Panc1 (cell line): ENCODE measurements around the gene DPEP3. TPM values are rescaled to one million over a fixed set of nuclear protein-coding genes. Genes with fewer than 3 reads are reported as not detected.

ENCODE experiments used
- ATAC-seq: fragments of 200-7000 bp; cut with Tn5 transposase; 2 replicates; pipeline ENCODE4 v1.9.1; 2020; ENCODE audit warnings: mild to moderate bottlenecking, moderate library complexity
- BruUV-seq: library from RNA; stranded (reverse); fragments of 400-500 nt; replicated peaks from 2 replicates; lab custom pipeline; 2021; lab: Mats Ljungman, UMichigan
- CTCF ChIA-PET: fragments of 300-600 bp; sonication (Branson Sonifier 250); formaldehyde crosslinking; loops from one replicate; lab custom pipeline; 2022; ENCODE audit warnings: antibody characterized with exemption; lab: Charles Lee
- POLR2A ChIA-PET: fragments of 300-600 bp; sonication (Branson Sonifier 250); formaldehyde crosslinking; loops from one replicate; lab custom pipeline; 2022; ENCODE audit warnings: antibody characterized with exemption; lab: Charles Lee
- DNase-seq: peaks from one replicate; pipeline ENCODE4 v3.0.0-alpha.2; 2010; ENCODE audit warnings: low read depth, low spot score
- H3K27ac ChIP-seq: 2 replicates; pipeline ENCODE4 v1.5.1; 2011; ENCODE audit warnings: mild to moderate bottlenecking, low read length, inconsistent platforms
- H3K27me3 ChIP-seq: fragments of 200-500 bp; sonication (Bioruptor generic); 2 replicates; pipeline ENCODE4 v1.6.0; 2014; ENCODE audit warnings: low read length, inconsistent platforms; ENCODE audit not compliant: control insufficient read depth, insufficient read depth
- H3K36me3 ChIP-seq: fragments of 200-500 bp; sonication (Bioruptor generic); 2 replicates; pipeline ENCODE4 v1.5.1; 2014; ENCODE audit warnings: inconsistent platforms, mild to moderate bottlenecking, low read length, moderate library complexity; ENCODE audit not compliant: control insufficient read depth, insufficient read depth
- H3K4me1 ChIP-seq: 2 replicates; pipeline ENCODE4 v1.5.1; 2011; ENCODE audit warnings: inconsistent platforms, mild to moderate bottlenecking, low read length, moderate library complexity; ENCODE audit not compliant: control insufficient read depth, insufficient read depth
- H3K4me3 ChIP-seq, 2 experiments: 2 replicates each; pipeline ENCODE4 v1.5.1; 2011 to 2012; ENCODE audit warnings: low read depth in 2 of 2, low read length in 2 of 2, mild to moderate bottlenecking in 2 of 2, inconsistent platforms in 1 of 2, moderate library complexity in 1 of 2
- H3K9me3 ChIP-seq: fragments of 200-500 bp; sonication (Bioruptor generic); 2 replicates; pipeline ENCODE4 v1.5.1; 2014; ENCODE audit warnings: low read depth, mild to moderate bottlenecking, inconsistent platforms, low read length, moderate library complexity; ENCODE audit not compliant: control insufficient read depth, insufficient read depth
- POLR2AphosphoS5 ChIP-seq: IDR thresholded peaks from 2 replicates; pipeline ENCODE4 v1.6.1; 2012; ENCODE audit warnings: mild to moderate bottlenecking, low read depth, low read length, moderate library complexity
- REST ChIP-seq, 2 experiments: IDR thresholded peaks; 2 replicates each; pipeline ENCODE4 v1.6.1; 2011 to 2012; ENCODE audit warnings: low read depth in 2 of 2, control low read depth in 1 of 2, low read length in 1 of 2, mild to moderate bottlenecking in 1 of 2, moderate library complexity in 1 of 2; ENCODE audit not compliant: insufficient read depth in 1 of 2
- SIN3A ChIP-seq: IDR thresholded peaks from 2 replicates; pipeline ENCODE4 v1.6.1; 2012; ENCODE audit warnings: low read depth, mild to moderate bottlenecking, low read length, moderate library complexity, borderline replicate concordance; ENCODE audit not compliant: insufficient read depth
- TCF7L2 ChIP-seq: IDR thresholded peaks from 2 replicates; pipeline ENCODE4 v1.6.1; 2011; ENCODE audit warnings: mild to moderate bottlenecking, low read depth, low read length, inconsistent platforms
- in situ Hi-C: cut with HindIII; loops from 2 replicates; pipeline ENCODE4 v1.10.0; 2016; ENCODE audit warnings: low sequenced_read_pairs, low pct_unique_long_range_greater_than_20kb
- intact Hi-C: fragments of 100-400 bp; cut with micrococcal nuclease; formaldehyde crosslinking; loops from one replicate; pipeline ENCODE4 v1.10.0; 2022; ENCODE audit not compliant: unreplicated experiment
- total RNA-seq: library from RNA; stranded (reverse); gene quantifications from one replicate; pipeline ENCODE4 v1.2.1, GENCODE V29; 2021; ENCODE audit not compliant: unreplicated experiment
- TF ChIP-seq, protein P1 (sequence below): fragments of 450-650 bp; IDR thresholded peaks from 2 replicates; pipeline ENCODE4 v1.5.1; 2017; ENCODE audit warnings: mild to moderate bottlenecking

Gene DPEP3
- total RNA-seq, 1 experiment from 2014 or later, result not detected

- Histone ChIP-seq H3K4me3 (peak overlapping the region; percentile 80 to 92), H3K27ac (peak overlapping the region; percentile 93), H3K36me3 (peaks cover 2% of the 10 kb centered on the region; the same call in 1 of the 2 replicates), H3K4me1 (0 out of 2 replicates have a peak, but pooled peaks cover 4% of the 10 kb centered on the region), H3K27me3 (no peaks in the 10 kb centered on the region), H3K9me3 (no peaks in the 10 kb centered on the region)
- in situ Hi-C loops, result no loop called here
- CTCF ChIA-PET, result interaction anchor here (0.5 to 0.6 kb wide), 2 partner anchors 51 to 383 kb away, joined by 4 to 5 read pairs; no protein-coding TSS in a partner anchor
- intact Hi-C loops, result no loop called here
- no peak for ATAC-seq
- no peak for DNase-seq
- POLR2A ChIA-PET, result no interaction called here
- BruUV-seq, result TSS peak; percentile 72
- TF ChIP-seq POLR2AphosphoS5 (no peak), TCF7L2 (no peak), SIN3A (no peak), REST (IDR thresholded peaks at IDR 0.05; ENCODE audit: insufficient read depth in 1 of 2, low read depth in 2 of 2, low read length in 1 of 2) (no peak)
- TF ChIP-seq, protein P1, sequence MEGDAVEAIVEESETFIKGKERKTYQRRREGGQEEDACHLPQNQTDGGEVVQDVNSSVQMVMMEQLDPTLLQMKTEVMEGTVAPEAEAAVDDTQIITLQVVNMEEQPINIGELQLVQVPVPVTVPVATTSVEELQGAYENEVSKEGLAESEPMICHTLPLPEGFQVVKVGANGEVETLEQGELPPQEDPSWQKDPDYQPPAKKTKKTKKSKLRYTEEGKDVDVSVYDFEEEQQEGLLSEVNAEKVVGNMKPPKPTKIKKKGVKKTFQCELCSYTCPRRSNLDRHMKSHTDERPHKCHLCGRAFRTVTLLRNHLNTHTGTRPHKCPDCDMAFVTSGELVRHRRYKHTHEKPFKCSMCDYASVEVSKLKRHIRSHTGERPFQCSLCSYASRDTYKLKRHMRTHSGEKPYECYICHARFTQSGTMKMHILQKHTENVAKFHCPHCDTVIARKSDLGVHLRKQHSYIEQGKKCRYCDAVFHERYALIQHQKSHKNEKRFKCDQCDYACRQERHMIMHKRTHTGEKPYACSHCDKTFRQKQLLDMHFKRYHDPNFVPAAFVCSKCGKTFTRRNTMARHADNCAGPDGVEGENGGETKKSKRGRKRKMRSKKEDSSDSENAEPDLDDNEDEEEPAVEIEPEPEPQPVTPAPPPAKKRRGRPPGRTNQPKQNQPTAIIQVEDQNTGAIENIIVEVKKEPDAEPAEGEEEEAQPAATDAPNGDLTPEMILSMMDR, result no peak
These were observed 45.8 kb downstream of the DPEP3 start for GRCh38 chr16:67934306-67935100.

DNA sequence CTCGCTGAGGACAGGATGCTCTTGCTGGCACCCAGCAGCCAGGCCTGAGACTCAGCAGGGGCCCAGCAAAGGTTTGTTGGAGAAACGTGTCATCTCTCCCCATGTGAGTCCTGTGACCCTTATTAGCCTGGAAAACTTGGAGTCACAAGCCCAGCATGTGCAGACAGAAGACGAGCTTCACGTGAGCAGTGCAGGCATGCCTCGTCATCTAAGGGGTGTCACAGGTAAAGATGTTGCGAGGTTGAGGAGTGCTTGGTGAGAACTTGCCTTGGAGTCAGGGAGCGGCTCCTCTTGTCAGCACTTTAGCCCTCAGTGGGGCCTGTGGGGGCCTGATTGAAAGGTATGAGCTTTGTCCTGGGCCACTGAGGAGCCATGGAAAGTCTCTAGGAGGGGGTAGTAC lies 46.5 kb downstream of the DPEP3 start:
- Histone ChIP-seq H3K27ac (no peak overlapping the region), H3K4me1 (0 out of 2 replicates have a peak, but pooled peaks cover 4% of the 10 kb centered on the region), H3K4me3 (no peak overlapping the region), H3K27me3 (no peaks in the 10 kb centered on the region), H3K36me3 (peaks cover 2% of the 10 kb centered on the region; the same call in 1 of the 2 replicates), H3K9me3 (no peaks in the 10 kb centered on the region)
- DNase-seq (no peak), ATAC-seq (no peak)
- ChIA-PET POLR2A (interaction anchor here (0.5 kb wide), 1 partner anchor 117 kb away, joined by 4 read pairs; no protein-coding TSS in a partner anchor), CTCF (interaction anchor here (0.6 kb wide), 1 partner anchor 50 kb away, joined by 5 read pairs; no protein-coding TSS in a partner anchor)
- TF ChIP-seq POLR2AphosphoS5 (no peak), TCF7L2 (no peak), SIN3A (no peak)
- TF ChIP-seq, protein P1, result no peak
- intact Hi-C loops (no loop called here), in situ Hi-C loops (no loop called here)
- no TSS peak for BruUV-seq
